OCI-M1 (cell line): ENCODE data around the gene MRPL36.
A peak's percentile ranks its signal among the peaks of the same experiment; 100 is the strongest.
"Not testable (repeated sequence)": the region's sequence is repeated elsewhere in the genome, so short reads cannot be mapped to it uniquely, and the experiment has no call there.

Experiments used
- DNase-seq: peaks from one replicate; lab custom pipeline; 2025; lab: John Stamatoyannopoulos, UW

The MRPL36 gene

DNA sequence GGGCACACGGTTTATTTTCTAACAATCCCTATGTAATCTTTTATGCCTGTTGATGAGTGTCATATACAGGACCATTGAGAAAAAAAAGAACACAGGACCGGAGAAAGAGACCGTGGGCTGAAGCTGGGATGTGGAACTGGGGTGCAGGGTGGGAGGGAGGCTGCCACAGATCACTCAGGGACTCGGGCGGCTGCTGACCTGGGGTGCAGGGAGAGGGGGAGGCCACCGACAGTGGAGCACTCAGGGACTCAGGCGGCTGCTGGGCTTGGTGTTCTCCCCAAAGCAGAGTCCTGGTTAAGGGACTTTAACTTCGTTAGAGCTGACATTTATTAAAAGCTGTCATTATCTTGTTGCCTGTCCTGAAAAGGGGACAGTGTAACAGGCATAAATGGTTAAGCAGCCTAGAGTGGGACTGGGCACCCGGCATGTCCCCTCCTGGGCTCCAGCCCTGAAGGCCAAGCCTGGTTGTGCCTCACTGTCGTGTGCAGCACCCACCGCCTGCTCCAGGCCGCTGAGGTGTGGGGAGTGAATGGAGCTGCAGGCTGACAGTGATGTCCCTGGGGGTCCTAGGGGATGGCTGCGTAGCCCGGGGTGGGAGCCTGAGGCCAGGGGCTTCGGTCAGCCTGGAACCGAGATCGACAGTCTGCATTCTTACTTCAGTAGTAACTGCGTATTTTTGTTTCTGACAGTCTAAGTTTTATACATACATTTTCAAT lies 15.6 kb upstream of the MRPL36 start:
- DNase-seq: no peak

DNA sequence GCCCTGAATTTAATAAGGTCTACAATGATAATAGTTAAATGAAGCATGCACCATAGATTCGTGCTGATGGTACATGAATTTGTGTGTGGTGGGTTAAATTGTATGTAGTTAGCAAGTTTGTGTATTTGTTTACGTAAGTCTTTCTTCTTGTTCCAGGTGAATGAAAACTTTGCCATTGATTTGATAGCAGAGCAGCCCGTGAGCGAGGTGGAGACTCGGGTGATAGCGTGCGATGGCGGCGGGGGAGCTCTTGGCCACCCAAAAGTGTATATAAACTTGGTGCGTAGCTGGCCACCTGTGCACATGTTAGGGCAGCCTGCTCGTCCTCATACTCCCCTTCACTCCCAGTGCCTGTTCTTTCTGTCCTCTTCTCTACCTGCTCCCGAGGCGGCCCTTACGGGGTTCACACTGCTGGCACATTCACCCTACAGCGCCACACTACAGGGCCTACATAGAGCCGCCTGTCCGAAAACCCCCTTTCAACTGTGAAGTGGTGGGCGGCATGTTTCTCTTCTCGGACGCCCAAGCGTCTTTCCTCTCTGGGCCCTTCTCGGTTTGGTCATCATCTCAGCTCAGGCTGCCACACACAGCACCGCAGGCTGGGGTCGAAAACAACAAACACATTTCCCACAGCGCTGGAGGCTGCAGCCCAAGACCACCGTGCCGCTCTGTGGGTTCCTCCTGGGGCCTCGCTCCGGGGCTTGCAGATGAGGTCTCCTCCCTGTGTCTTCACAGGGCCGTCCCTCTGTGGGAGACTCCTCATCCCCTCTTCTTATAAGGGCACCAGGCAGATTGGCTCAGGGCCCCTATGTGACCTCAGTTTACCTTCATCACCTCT lies 14.8 kb upstream of the MRPL36 start:
- no peak for DNase-seq

DNA sequence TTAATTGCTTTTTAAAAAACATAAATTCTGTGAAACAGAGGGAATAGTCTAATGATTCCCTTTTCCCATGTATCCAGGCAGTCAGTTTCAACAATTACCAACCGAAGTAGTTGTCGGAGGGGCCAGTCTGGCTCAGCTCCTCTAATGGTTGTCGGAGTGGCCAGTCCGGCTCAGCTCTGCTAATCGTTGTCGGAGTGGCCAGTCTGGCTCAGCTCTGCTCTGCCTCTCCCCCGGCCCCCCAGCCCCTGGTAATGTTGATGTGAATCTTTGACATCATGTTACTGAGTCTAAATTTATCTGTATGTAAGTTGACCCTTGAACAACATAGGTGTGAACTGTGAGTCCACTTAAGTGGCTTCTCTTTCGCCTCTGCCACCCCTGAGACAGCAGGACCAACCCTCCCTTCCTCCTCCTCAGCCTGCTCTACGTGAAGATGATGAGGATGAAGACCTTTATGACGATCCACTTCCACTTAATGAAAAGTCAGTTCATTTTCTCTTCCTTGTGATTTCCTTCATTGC lies 11.0 kb upstream of the MRPL36 start:
- no peak for DNase-seq

DNA sequence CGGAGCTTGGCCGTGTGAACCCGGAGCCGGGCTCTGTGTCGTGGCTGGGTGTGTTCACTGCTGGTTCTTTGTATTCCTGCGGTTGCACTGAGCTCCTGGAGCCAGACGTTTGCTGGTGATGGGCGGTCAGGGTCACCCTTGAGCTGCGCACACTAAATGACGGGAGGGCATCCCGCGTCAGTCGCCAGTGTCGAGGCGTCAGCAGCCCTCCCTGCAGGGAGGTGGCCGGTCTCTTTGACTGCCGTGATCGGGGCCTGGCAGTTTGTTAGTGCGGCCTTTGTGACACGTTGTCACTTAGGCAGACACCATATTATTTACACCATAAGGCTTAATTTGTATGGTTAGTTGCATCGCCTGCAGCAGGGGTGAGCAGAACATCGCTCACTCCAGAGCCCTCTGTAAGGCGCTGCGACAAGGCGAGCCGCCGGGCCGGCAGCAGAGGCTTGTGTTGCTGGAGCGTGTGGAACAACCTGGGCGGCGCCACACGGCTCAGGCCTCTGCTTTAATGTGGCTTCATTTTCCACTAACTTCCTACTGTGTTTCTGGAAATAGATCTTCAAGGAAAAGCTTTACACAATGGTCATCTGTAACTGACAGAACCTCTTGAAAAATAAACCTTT lies 9.9 kb upstream of the MRPL36 start:
- no peak for DNase-seq

DNA sequence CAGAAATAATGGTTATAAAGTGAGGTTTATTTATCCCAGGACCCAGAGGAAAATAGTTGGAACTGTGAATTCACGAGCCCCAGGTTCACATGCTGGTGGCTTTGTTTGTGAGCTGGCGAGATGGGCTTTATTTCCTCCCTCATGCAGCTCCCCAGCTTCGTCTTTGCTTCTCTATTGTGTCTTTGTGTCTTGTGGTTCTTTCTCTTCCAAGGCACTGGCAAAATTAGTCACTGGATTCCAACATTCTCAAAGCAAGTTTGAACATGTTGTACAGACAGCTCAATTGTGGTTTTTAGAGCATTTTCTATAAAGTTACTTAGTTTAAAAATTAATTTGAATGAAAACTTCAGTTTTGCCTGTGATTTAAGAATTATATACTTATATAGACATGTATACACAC lies 8.8 kb upstream of the MRPL36 start:
- DNase-seq: no peak

DNA sequence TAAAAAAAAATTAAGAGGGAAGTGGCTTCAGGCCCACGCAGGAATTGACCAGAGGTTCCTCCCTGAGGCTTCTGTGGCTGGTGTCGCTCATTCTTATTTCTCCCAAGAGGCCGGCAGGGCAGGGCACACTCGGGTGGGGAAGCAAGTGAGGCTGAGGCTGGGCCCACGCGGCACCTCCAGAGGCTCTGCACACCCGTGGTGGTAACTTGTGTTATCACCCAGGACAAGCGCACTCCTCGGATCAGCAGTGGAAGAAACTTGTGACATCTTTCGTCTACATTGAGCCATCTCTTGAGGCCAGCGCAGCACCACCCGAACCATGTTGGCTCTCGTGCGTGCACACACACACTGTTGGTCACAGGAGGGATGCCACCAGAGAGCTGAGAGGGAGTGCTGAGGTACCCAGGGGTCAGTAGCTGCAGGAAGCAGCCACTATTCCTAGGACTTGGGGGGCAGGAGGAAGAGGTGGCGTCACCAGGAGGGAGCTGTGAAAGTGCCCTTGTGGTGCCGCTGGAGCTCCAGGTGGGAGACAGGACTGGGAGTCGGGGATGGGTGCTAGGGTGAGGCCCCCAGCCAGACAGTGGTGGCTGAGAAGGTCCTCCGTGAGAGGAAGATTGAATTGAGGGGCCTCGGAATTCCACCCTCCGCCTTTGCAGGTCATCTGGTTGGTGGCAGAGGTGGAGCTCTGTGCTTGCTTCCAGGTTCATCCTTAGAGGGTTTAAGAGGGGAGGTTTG lies 8.0 kb upstream of the MRPL36 start:
- DNase-seq: no peak

DNA sequence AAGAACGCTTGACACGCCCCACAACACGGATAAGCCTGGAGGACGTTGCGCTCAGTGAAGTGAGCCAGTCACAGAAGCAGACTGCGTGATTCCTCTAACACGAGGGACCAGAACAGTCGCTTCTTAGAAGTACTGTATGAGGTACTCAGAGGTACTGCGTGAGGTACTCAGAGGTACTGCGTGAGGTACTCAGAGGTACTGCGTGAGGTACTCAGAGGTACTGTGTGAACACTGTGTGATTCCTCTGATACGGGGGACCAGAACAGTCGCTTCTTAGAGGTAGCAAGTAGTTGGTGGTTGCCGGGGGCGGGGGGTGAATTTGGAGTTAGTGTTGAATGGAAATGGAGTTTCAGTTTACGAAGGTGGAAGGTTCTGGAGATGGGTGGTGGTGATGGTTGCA lies 7.3 kb upstream of the MRPL36 start:
- no peak for DNase-seq

DNA sequence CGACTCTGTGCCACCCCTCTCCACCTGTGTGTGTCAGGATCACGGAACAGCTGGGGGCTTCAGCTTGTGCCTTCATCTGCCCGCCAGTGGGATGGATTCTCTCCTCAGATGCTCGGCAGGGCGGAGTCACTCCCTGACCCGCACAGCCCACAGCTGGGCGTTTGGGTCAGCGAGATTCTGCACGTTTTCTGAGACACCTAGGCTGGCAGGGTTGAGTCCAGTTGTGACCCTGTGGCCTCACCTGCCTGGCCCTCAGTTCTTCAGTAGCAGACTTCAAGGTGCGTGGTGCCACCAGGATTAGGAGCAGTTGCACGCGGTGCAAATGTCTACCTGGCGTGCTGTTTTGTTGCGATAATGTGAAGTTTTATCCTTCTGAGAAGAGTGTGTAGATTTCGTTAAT lies 6.6 kb upstream of the MRPL36 start:
- no peak for DNase-seq

DNA sequence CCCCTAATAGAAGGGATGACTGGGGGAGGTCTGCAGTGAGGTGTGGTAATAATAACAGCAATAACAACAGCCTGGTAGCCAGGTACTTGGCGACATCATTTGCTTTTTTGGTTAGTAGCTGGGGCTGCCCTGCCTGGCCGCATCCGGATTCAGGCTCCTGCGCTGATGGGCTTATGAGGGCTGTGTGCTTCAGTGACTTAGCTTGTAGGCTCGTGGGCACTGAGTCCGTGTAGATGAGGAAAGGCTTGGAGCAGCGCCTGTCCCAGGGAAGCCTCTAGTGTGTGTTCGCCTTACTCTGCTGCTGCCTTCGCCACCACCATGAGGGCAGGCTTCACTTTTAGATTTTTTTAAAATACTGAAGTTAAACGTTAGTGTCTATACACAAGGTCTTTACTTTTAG lies 6.1 kb upstream of the MRPL36 start:
- DNase-seq: no peak

DNA sequence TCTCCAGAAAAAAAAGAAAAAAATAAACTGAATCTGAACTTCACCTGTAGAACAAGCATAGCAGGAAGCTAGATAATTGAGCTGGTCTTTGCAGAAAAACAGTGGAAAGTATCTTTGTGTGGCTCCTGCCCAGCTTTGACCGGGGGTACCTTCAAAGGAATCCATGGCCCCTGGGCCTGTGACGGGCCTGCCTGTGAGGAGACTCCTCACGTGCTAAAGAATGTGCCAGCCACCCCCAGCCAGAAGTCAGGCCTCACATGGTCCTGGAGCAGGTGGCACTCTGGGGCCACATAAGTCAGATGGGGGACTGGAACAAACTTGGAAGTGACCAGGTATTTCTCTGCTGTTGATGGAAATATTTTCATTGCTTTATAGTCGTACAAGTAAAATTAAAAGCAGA lies 5.7 kb upstream of the MRPL36 start:
- no peak for DNase-seq

DNA sequence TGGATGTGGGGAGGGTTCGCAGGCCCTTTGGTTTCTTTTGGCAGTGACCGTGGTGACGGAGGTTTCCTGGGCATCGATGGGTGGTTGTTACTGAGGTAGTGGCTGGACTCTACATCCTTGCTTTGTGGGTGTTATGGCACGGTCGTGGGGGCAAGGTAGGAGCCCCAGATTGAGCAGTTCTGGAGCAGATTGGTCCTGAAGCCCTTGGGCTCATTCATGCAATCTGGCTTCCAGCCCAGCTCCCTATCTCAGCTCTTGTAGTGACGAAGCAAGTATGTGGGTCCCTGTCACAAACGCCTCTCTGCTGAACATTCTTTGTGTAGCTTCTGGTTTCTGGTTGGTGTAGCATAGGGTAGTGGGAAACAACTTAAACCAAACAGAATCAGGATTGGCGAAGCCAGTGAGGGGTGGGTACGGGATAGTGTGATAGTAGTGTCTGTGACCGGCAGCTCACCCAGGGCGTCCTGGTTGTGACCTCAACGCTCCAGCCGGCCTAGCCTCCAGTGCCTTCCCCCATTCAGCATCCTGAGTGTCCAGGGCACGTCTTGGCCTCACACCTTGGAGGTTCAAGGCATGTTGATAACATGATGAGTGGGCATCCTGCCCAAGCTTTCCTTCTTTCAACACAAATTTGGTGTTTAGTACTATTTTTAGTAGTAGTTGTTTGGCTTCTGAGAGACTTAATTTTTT lies 4.5 kb upstream of the MRPL36 start:
- DNase-seq: no peak

DNA sequence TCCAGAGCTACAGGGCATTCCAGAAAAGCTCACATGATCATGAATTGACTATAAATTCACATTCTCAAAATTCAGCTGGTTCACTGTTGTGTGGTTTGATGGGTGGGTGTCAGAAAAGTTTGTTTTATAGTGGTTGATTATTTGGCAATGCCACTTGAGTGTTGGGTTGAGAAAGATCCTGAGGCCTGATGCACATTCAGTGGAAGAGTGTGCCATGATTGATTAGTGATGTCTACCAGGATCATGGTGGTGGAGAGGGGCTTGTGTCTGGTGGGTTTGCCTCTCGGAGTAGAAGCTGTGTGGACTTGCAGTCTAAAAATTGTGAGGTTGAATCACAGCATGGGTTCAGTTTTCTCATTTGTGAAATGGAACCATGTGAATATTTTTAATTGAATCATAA lies 3.6 kb upstream of the MRPL36 start:
- DNase-seq: no peak

DNA sequence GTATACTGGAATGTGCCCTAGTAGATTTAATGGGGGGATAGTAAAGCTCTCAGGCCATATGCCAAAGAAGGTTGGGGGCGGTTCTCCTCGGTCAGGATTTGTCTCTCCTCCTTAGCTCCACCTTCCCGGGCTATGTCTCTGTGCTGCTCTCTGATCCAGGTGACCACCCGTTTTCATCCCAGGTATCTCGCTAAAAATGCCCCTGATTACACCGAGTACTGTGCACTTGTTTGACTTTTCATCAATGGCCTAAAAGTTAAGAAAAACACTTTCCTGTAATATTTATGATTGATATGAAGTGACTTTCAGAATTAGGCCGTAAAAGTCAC lies 2.3 kb upstream of the MRPL36 start:
- peak; percentile 44 for DNase-seq

DNA sequence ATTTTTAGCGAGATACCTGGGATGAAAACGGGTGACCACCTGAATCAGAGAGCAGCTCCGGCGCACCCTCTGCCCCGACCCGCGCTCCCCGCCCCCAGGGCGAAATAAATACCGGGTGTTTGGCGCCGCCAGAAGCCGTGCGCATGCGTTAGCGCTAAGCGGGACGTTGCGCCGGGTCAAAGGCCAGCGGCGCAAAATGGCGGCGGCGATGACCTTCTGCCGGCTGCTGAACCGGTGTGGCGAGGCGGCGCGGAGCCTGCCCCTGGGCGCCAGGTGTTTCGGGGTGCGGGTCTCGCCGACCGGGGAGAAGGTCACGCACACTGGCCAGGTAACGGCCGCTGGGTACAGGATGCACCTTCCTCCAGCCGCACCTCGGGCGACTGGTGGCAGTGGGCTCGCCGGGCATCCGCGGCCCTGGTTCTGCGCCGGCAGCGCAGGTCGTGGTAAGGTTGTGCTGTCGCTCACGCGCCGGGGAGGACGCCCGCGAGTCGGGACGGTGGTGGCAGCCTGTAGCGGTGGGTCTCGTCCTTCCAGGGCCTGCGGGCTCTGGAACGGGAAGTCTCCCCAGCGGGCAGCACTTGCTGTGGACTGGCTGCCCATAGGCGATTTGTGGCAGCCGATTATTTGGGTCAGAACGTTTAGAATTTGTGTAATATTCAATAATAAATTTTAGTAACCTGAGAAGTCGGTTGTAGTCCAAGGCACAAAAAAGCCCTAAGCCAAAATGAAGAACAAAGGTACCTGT lies 1.8 kb upstream of the MRPL36 start, which contains the start of gene NDUFS6:
Gene NDUFS6, plus strand, starts transcription at position 186 of the 745 bp plus-strand sequence. Its CDS starts 11 bp downstream, at position 197.
- peak; percentile 86 for DNase-seq

DNA sequence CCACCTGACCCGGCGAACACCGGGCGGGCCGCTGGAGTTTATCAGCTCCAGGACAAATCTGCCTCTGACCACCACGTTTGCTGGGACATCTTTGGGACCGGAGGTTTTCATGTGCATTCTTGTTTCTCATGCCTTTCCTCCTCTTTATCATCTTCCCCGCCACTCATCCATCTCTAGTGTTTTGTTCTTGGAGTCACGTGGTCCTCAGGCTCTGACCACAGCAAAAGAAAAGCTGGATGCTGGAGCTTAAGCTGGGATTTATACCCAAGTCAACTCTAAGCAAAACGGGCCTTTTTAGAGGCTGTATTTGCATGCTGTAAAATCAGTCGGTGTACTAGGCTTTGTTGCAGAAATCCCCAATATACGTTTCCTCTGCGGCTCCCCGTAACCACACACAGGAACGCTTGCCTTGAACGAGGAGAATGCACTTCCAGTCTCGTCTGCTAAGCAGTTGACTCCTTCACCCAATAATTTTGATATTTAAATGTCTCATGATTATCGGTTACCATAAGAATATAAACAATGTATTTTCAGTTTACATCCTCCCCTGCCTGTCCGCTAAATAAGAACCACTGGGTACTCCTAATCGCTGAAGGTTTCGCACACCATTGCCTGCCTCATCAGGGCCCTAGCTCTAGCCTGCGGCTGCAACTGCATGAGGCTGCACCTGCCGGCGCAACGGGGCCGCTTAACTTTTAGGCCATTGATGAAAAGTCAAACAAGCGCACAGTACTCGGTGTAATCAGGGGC lies 1.0 kb upstream of the MRPL36 start:
- DNase-seq: peak; percentile 82

DNA sequence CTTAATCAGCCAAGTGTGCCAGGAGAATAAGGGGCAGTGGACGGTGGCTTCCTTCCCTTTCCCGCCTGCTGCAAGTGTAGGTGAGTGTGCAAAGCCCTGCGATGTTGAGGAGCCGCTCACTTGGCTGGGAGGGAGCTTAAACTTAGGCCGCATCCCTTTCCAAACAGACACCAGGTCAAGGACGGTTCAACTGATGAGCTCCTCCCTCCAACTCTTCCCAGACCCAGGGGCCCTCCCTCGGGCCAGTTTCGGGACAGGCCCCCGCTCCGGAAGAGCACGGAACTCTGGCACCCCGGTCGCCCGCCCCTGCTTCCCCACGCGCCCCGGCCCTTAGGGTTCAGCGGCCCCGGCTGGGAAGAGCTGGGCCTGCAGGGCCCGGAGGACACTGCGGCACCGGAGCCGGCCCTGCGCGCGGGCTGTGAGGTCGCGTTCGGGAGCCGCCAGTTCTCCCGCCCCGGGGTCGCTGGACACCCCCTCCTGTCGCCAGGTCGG lies 481 bp downstream of the MRPL36 start:
- peak; percentile 33 for DNase-seq

DNA sequence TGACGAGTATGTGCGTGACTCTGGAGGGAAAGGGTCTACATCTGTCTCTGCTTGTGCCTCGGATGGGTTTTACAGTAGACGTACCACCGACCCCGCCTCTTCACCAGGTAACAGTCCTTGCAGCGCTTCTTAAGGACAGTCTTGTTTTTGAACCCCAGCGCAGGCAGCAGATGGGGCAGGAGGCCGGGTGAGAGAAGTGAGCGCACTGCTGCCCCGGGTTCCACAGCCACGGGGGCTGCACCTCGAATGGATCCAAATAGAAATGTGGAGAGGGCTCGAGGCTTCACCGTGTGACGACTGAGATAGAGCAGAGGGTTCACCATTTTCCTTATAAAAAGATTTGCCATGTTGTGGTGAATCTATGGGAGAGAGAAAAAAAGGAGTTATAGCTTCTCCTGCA lies 1.0 kb downstream of the MRPL36 start:
- not testable (repeated sequence) for DNase-seq

DNA sequence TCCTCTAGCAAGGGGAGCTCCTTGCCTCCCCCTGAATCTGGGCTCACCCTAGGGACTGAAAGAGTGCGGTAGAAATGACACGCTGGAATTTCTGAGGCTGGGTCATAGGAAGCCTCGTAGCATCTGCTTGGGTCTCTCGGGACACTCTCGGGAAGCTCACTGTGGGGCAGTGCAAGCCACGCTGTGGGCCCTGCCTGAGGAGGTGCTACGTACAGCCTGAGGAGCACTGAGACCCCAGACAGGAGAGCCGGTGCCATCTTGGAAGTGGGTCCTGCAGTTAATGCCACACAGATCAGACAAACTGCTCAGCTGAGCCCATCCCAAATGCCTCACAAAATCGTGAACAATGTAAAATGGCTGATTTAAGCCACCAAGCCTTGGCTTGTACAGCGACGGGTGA lies 1.8 kb downstream of the MRPL36 start:
- DNase-seq: no peak

DNA sequence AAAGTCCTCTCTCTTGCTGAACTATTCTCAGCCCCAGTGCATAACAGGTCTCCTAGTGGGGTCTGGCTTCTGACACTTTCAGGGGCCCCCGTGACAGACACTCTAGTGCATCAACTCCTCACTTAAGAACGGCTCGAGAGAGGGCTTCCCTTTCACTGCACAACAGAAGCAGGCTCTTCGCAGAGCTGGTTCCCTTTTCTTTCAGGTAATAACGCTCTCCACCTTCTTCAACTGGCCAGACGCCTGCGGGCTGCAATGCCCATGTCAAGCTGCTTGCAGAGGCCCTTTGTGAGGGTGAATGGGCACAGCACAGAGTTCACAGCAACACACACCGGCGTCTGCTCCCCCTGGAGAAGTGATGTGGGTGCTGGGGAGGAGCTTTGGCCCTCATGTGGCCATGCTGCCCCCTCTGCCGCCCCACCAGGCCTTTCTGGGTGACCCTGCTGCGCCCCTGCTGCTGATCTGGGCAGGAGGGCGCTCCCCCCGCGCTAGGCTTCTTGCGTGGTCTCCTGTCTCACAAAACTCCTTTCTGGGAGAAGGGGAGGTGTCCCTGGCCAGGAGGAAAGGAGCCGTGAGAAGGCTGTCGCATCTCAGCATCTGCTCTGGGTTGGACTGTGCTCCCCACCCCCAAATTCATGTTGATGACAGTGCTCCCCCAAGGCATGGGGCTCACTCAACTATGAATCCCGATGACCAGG lies 2.4 kb downstream of the MRPL36 start:
- no peak for DNase-seq
